Hindlimb muscle (tissue), 1 donor: ENCODE measurements around the gene SRC. TPM values are rescaled to one million over a fixed set of nuclear protein-coding genes. Genes with fewer than 3 reads are reported as not detected.
"Not testable (repeated sequence)": the region's sequence is repeated elsewhere in the genome, so short reads cannot be mapped to it uniquely, and the experiment has no call there.

Source experiments
- DNase-seq: peaks from one replicate; pipeline ENCODE4 v3.0.0-alpha.2; 2013
- polyA plus RNA-seq: library from polyadenylated mRNA; unstranded; fragments of 120-200 nt; gene quantifications from one replicate; pipeline ENCODE4 v1.2.1, GENCODE V29; 2013; ENCODE audit not compliant: insufficient read length

SRC gene
- polyA plus RNA-seq, 1 donor: 19.5 TPM

DNA sequence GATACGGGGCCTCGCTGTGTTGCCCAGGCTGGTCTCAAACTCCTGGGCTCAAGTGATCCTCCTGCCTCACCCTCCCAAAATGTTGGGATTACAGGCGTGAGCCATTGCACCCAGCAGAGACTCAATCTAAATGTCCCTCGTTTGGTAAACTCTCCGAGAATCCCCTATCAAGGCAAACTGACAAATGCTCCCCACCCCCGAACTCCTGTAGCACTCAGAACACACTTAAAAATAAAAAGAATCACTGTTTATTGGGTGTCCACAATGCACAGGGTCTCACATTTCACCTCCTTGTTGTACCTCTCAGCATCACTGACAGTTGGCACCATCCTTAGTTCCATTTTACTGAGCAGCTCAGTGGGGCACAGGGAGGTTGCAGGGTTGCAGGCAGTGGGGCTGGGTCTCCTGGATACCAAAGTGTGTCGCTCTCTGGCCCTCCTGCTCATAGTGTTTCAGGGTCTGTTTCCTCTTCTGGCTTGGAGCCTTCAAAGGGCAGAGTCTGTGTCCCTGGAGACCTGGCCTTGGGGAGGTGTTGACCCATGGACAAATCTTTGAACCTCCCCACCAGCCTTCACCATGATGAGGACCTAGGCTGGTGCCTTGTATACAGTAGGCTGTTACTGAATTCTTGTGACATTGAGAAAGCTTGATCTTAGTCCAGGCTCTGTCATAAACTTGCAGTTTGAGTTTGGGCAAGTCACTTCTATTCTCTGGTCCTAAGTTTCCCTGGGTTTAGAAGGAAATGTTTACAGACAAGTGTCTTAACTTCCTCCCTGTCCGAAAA is 8.5 kb upstream of the SRC start:
- no peak for DNase-seq

DNA sequence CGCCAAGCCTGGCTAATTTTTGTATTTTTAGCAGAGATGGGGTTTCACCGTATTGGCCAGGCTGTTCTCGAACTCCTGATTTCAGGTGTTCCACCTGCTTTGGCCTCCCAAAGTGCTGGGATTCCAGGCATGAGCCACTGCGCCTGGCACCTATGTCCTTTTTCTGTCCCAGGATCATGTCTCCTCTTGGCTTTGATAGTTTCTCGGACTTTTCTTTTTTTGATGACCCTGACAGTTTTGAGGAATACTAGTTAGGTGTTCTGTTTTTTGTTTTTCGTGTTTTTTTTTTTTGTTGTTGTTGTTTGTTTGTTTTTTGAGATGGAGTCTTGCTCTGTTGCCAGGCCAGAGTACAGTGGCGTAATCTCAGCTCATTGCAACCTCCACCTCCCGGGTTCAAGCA is 7.6 kb upstream of the SRC start:
- DNase-seq: not testable (repeated sequence)

DNA sequence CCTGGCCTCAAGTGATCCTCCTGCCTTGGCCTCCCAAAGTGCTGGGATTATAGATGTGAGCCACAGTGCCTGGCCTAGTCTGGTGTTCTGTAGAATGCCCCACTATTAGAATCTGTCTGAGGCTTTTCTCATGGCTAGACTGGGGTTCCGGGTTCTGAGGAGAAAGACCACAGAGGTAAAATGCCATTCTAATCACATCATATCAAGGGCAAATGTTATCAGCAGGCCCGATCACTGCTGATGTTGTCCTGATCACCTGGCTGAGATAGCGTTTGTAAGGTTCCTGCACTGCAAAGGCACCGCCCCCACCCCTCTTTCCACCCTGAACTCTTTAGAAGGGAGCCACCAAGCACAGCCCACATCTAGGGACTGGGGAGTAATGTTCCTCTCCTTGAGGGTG is 6.7 kb upstream of the SRC start:
- DNase-seq: no peak

DNA sequence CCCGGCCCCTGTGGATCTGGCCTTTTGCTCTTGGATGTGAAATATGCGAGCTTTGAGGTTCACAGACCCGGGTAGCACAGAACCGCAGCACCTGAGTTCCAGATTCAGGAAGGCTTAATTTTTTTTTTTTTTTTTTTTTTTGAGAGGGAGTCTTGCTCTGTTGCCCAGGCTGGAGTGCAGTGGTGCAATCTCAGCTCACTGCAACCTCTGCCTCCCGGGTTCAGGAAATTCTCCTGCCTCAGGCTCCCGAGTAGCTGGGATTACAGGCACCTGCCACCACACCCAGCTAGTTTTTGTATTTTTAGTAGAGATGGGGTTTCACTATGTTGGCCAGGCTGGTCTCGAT is 6.2 kb upstream of the SRC start:
- not testable (repeated sequence) for DNase-seq

DNA sequence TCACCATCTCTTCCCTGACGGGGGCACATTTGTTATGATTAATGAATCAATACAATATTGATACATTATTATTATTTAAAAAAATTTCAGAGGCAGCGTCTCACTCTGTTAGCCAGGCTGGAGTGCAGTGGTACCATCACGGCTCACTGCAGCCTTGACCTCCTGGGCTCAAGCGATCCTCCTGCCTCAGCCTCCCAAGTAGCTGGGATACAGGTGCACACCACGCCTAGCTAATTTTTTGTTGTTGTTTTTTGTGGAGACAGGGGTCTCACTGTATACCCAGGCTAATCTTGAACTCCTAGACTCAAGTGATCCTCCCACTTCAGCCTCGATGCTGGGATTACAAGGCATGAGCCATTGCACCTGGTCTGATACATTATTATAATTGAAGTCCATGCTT is 4.9 kb upstream of the SRC start:
- DNase-seq: no peak

DNA sequence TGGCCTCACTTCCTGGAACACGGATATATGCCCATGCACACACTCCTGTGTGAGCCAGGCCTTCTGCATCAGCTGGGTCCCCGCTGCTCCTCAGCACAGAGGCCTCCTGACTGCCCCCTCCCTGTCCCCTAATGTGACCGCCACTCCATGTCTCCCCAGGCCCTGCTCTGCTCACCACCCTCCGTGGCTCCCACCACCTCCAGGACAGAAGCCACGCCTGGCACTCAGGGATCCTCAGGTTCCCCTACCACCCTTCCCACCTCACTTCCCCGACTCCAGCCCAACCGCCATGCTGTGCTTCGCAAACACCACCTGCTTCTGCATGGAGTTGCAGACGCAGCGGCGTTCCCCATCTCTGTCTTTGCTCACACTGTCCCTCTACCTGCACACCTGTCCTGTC is 4.3 kb upstream of the SRC start:
- no peak for DNase-seq

DNA sequence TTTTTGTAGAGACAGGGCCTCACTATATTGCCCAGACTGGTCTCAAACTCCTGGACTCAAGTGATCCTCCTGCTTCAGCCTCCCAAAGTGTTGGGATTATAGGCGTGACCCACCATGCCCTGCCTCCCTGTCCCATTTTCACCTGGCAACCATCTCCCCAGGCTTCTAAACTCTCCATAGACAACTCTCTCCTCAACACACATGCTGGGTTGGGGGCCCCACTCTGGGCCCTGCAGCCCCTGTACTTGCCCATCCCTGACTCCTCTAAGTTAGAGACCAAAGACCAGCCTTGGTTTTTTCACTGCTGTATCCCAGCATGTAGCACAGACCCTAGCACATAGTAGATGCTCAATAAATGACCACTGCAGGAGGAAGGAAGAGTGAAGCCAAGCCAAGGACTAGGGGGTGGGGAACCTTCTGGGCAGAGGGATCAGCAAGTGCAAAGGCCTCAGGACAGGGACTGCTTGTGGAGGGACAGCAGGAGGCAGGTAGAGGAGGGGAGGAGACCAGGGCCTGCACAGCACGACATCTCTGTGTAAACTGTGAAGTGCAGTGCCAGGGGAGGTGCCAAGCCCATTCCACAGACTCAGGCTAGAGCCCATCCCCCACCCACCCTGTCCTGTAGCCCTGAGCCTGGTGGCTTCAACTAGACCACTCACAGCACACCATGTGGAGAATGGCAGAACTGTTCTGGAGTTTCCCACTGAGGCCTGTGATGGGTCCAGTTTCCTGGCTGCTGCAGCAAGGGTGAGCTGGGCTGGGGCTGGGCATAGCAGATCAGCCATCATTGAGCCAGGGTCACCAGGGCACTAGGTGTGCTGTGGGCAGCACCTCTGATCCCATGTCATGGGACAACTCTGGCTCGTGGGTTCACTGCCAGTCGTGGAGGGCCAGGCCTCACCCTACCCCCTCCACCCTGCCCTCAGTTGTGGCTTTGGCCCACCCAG is 3.4 kb upstream of the SRC start:
- DNase-seq: no peak

DNA sequence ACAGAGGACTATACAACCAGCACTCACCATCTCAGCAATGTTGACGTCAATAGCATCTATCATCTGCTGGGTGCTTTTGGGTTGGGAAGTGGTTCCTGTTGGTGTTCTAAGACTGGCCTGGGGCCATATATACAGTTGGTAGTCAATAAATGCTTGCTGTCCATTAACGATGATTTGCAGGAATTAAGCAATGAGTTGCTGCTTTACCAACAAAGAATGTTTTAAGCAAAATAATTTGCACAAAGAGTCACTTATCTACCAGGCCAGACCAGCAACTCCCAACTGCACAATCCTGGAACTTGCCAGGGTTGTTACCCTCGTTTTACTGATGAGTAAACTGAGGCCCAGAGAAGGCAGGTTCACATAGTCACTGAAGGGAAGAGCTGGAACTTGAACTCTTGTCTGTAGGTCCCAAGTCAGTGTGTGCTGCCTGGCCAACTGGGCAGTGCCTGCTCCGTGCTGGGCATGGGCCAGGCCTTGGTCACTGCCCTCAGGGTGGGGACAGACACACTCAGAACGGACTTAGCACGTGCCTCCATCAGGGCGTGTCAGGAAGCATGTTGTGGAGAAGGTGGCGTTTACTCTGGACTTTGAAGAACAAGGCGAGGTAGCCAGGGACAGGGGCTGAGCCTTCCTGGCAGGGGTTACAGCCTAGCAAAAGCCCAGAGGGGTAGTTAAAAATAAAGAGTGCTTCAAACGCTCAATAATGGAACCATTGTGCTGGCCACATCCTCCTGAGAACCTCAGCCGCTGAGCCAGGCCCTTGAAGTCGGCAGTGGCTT is 2.5 kb upstream of the SRC start:
- no peak for DNase-seq

DNA sequence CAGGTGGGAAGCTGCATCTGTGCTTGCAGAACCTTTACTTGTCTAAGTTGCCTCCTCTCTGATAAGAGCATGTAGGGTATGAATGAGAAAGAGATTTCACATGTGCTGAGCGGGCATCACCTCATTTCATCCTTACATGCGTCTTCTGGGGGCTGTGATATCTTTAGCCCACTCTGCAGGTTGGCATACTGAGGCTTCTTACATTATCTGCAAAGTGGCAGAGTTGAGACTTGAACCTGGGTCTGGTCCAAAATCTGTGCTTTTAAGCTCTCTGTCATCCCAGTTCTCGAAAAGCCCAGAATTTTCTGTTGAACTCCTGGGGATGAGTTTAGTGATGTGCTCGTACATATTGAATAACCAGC is 2.0 kb upstream of the SRC start:
- DNase-seq: no peak

DNA sequence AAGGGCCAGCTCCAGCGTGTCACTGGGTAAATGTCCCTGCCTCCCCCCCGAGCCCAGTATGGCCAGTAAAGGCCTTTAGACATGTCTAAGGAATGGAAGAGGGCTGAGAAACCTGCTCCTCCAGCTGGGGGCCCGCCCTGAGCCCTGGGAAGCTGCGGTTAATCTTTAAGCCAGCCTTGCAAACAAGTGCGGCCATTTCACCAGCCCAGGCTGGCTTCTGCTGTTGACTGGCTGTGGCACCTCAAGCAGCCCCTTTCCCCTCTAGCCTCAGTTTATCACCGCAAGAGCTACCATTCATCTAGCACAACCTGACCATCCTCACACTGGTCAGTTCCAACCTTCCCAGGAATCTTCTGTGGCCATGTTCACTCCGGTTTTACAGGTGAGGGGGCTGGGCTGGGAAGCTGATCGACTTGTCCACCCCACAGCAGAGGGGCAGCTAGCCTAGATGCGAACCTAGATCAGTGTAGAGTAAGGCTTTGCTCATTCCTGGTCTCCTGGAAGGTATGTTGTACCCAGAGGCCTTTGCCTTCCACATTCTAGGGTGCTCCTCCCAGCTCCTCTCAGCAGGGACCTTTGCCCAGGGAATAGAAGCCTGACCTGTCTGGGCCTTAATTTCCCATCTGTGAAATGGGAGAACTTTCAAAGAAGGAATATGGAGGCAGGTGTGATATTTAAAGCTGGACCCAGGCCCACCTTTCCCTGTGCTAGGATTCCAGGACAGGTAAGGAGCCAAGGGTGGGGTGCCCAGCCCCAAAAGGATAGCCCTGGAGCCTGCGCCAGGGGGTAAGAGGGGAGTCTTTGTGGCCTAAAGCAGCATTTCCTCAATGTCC is 1.2 kb upstream of the SRC start:
- no peak for DNase-seq

DNA sequence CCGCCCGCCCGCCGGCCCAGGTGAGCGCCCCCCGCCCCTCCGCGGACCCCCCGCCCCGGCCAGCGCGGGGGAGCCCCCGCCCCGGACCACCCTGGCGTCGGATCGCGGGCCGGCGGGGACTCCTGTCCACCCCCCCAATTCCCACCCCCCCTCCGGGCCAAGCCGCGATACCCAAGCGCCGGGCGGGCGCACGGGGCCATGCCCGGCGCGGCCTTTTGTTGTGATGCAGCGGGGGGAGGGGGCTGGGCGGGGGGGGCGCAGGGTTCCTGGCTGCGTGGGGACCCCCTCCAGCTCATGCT is 245 bp downstream of the SRC start:
- no peak for DNase-seq

DNA sequence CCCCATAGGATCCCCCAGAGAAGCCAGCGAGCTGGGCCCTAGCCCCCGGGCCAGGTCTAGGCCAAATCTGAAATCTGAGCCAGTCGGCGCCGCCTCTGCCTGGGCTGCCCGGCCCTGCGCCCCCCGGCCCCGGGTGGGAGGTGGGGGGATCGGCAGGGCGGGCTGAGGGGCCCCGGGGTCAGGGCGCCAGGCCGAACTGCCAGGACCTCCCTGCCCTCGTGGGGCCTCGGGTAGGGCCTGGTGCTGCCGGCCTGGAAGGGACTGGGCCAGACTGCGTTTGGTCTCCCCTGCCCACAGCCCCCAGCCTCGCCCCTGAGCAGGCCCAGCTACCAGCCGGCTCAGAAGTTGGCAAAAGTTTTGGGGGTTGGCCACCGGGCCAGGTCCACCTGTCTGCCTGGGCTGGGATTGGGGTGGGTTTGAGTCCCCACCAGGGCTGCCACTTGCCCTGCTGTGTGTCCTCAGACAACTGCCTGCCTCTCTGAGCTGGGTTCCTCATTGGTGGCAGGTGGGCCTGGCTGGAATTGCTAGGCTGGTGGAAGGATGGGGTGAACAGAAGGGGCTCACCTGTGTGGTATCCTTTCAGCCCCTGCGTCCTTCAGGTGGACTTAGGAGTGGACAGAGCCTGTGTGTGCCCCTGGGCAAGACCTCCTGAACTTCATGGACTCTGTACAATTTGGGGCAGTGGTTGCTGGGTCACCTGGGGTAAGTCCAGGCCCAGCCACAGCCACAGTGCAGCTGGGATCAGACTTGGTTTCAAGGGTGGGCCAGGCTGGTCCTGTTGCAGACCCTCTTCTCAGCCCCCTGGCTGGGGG is 801 bp downstream of the SRC start:
- no peak for DNase-seq

DNA sequence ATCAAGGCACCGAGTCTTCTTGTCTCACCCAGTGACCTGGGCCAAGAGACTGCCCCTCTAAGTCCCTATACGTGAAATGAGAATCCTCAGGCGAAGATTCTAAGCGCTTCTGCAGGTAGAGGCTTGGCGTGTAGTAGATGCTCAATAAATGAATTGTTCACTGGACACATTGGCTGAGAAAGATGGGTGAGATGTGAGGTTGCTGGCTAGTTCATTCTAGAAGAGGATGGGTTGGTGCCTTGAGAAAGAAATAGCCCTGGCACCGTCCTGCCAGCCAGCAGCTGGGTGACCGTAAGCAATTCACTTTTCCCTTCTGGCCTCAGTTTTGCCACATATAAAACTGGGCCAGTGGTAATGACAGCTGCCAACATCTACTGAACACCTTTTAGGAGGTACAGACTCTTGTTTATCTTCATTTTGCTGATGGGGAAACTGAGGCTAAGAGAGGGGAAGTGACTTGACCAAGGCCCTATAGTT is 1.4 kb downstream of the SRC start:
- DNase-seq: no peak

DNA sequence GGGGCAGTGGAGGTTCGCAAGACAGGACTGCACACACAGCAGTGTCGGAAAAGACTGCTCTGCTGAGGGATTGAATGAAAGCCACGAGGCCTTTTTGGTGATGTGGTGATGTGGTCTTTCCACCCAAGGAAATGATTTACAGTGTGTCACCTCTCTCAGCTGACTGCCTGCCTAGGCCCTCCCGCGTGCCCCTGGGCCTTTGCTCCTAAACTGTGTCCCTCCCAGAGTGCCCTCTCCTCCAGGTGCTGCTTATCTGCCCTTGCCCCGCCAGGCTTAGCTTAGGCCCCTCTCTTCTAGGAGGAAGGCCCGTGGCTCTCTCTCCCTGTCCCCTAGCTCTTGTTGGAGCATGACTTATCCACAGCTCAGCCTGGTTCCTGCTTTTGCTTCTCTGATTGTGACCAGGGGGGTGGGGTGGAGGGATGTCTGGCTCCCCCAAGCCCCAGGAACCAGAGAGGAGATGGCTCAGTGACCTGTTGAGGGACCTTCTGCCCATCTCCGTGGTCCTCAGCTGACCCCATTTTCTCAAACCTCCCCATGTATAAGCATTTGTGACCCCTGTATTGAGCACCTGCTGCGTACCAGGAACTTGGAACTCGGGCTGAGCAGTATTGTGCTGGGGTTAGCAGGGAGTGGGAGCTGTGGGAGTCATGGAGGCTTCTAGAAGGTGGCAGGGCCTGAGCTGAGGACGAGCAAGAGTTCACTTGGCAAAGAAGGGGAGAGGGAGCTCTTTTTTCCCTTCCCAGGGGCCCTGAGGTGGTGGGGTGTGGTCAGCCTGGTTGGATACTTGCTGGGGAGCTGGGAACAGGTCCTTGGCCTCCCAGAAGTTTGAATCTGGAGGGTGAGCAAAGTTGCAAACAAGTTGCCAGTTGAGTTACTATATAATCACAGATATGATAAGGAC is 2.2 kb downstream of the SRC start:
- no peak for DNase-seq

DNA sequence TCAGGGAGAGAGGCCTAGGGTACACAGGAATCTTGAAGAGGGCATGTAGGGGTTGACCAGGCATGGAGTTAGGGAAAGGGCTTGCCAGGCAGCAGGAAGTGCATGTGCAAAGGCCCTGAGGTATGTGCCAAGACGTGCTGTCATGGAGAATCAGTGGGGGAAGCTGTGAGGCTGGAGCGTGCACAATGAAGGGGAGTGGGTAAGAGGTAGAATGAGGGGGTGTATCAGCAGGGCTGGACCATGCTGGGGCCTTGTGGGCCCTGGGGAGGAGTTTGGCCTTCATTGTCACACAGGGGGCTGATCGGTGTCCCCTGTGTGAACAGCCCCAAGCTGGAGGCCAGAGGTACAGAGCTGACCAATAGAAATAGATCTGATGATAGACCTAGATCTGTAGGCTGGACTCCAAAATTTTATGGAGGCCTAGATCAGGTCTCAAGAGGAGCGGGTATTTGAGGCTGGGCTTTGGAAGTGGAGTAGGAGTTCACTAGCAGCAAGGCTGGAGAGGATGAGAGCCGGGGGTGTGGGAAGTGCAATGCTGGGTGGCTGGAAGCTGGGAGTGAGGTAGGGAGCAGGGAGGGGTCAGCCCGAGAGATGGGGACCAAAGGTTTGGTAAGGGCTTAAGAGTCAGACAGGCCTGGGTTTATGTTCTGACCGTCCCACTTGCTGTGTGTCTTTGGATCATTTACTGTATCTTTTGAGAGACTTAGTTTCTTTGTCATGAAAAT is 3.0 kb downstream of the SRC start:
- no peak for DNase-seq

DNA sequence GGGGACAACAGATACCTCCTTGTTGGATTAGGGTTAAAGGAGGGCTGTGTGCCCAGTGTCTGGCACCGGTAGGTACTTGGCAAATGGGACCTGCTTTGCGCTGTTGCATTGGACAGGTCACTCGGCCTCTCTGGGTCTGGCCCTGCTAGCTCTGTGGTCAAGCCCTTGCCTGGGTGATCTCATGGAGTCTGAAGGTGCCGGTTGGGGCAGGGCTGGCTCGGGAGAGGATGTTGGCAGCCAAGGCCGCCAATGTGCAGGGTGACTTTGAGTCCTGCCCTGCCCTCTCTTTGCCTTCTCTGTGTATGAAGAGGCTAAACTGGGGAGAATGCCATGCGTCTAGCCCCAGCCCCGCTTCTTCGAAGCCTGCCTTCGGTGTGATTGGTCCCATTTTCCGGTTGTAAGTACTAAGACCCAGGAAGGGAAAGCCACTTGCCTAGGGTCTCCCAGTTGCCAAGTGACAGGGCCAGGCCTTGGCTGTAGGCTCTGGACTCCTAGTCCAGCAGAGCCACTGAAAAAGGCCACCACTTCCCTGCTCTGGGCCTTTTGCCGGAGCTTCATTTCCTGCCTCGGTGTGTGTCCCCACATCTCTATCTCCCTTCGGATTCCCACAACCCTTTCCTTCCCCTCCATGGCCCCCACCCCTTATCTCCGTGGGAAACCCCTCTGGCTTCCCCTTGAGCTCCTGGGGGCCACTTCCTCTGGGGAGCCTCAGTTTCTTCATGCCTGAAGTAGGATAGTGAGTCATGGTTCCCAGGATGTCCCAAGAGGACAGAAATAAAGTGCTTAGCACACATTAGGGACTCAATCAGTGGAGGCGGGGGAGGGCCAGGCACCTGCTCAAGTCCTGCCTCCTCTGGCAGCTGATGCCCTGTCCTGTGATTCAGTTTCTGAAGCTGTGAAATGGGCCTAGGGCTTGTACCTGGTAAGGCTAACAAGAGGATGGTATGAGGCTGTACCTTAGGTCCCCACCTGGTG is 3.9 kb downstream of the SRC start:
- no peak for DNase-seq

DNA sequence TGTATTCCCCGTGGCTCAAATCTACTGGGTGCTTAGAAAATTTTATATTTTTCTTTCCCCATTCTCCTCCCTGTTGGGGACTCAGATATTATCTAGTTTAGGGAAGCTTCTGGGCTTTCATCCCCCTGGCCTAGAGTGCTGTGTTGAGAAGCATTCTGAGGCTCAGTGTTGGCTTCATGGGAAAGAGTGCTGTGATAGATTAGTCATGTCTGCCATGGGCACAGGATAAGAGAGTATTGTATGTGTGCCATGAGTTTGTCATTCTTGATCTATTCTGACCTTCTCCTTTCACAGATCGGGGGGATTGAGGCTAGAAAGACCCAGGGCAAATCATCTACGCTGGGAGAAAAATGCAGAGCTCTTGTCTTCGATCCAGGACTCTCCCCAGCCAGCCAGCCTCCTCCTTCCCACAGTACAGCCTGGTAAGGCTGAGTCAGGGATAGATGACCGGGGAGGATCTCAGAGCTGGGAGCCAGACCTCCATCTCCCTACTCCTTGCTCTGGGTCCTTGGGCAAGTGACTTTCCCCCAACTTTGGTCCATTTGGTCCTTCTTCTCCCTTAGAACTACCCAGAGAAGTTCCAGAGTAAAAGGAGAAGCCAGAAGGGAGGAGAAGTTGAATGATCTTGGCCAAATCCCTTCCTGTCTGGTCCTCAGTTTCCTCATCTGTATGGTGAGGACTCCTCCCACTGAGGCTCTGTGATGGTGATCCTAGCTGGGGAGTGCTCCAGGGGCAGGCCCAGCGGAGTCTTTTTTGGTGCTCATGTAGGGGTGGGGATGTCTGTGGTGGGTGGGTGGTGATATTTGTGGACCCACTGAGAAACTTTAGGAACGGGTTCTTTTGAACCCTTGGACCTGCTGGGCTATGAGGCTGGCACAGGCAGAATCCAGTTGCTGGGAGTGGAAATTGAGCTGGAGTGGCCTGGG is 5.0 kb downstream of the SRC start:
- no peak for DNase-seq
